ENCODE measurements around the gene PRDM1. TPM values are rescaled to one million over a fixed set of nuclear protein-coding genes. Genes with fewer than 3 reads are reported as not detected.

PRDM1 gene
- total RNA-seq, 2 experiments from 2014 or later, result 24.6 to 24.7 TPM

GRCh38 chr6:106087548-106088325 lies 1.6 kb downstream of the PRDM1 start:
- ATAC-seq, result no peak
- TF ChIP-seq CTCF (IDR thresholded peaks at IDR 0.05), result no peak
- DNase-seq, result no peak
- H3K27ac Mint-ChIP-seq, result peak overlapping the region; percentile 79
- H3K9me3 Mint-ChIP-seq, result no peaks in the 10 kb centered on the region
- H3K36me3 Mint-ChIP-seq (ENCODE audit: low read depth), result peaks cover 17% of the 10 kb centered on the region
- H3K27me3 Mint-ChIP-seq, result peaks cover 56% of the 10 kb centered on the region
- ChIA-PET POLR2A (interaction anchor here (0.5 to 2.7 kb wide), 6 partner anchors 11 to 1145 kb away, joined by 3 to 40 read pairs (median 6); no protein-coding TSS in a partner anchor), CTCF (interaction anchor here (1.5 to 2.9 kb wide), 5 partner anchors 12 to 657 kb away, joined by 3 to 31 read pairs (median 9); no protein-coding TSS in a partner anchor)
- peaks cover 56% of the 10 kb centered on the region for H3K4me1 Mint-ChIP-seq (ENCODE audit: low read depth)
- peak overlapping the region; percentile 78 for H3K4me3 Mint-ChIP-seq
- intact Hi-C loops (cut with micrococcal nuclease), result no loop called here

- no peaks in the 10 kb centered on the region for H3K9me3 Mint-ChIP-seq
- ATAC-seq (no peak), DNase-seq (peak; percentile 28)
- H3K36me3 Mint-ChIP-seq (ENCODE audit: low read depth), result peaks cover 17% of the 10 kb centered on the region
- peaks cover 51% of the 10 kb centered on the region for H3K27me3 Mint-ChIP-seq
- intact Hi-C loops (cut with micrococcal nuclease), result loop anchor here (10.0 kb wide), 1 partner anchor 135 kb away; no protein-coding TSS in a partner anchor
- no peak for TF ChIP-seq CTCF (IDR thresholded peaks at IDR 0.05)
- H3K4me3 Mint-ChIP-seq, result peak overlapping the region; percentile 78
- H3K27ac Mint-ChIP-seq, result peak overlapping the region; percentile 27
- POLR2A ChIA-PET, result interaction anchor here (2.5 kb wide), 1 partner anchor 9 kb away, joined by 17 read pairs; no protein-coding TSS in a partner anchor
- CTCF ChIA-PET, result interaction anchor here (0.8 to 2.9 kb wide), 15 partner anchors 9 to 143 kb away, joined by 3 to 31 read pairs (median 4); no protein-coding TSS in a partner anchor
- peaks cover 55% of the 10 kb centered on the region for H3K4me1 Mint-ChIP-seq (ENCODE audit: low read depth)
Observed at GRCh38 chr6:106090001-106090400, 3.9 kb downstream of the PRDM1 start.

- H3K4me1 Mint-ChIP-seq (ENCODE audit: low read depth), result peaks cover 61% of the 10 kb centered on the region
Observed at GRCh38 chr6:106092279-106092678, 6.1 kb downstream of the PRDM1 start.

GRCh38 chr6:106094261-106094963 lies 8.3 kb downstream of the PRDM1 start:
- peaks cover 20% of the 10 kb centered on the region for H3K36me3 Mint-ChIP-seq (ENCODE audit: low read depth)
- ATAC-seq, result no peak
- peaks cover 27% of the 10 kb centered on the region for H3K27me3 Mint-ChIP-seq
- H3K9me3 Mint-ChIP-seq, result peaks cover 1% of the 10 kb centered on the region
- ChIA-PET CTCF (interaction anchor here (0.9 to 8.7 kb wide), 7 partner anchors 8 to 226 kb away, joined by 3 to 63 read pairs (median 4); partner anchors contain the start of gene PRDM1), POLR2A (interaction anchor here (0.8 to 1.5 kb wide), 6 partner anchors 19 to 175 kb away, joined by 3 to 4 read pairs (median 3); no protein-coding TSS in a partner anchor)
- H3K4me1 Mint-ChIP-seq (ENCODE audit: low read depth), result peaks cover 69% of the 10 kb centered on the region
- no peak for DNase-seq
- peak overlapping the region; percentile 39 for H3K27ac Mint-ChIP-seq
- H3K4me3 Mint-ChIP-seq, result peak overlapping the region; percentile 20
- TF ChIP-seq CTCF (IDR thresholded peaks at IDR 0.05), result no peak
- intact Hi-C loops (cut with micrococcal nuclease), result loop anchor here (10.0 kb wide), 1 partner anchor 130 kb away; no protein-coding TSS in a partner anchor

More at GRCh38 chr6:106092279-106092678, 6.1 kb downstream of the PRDM1 start:
- Mint-ChIP-seq H3K27me3 (peaks cover 46% of the 10 kb centered on the region), H3K9me3 (peaks cover 1% of the 10 kb centered on the region), H3K27ac (no peak overlapping the region), H3K4me3 (peak overlapping the region; percentile 23), H3K36me3 (ENCODE audit: low read depth) (peaks cover 20% of the 10 kb centered on the region)
- POLR2A ChIA-PET, result interaction anchor here (0.8 to 2.2 kb wide), 5 partner anchors 12 to 100 kb away, joined by 3 to 15 read pairs (median 4); no protein-coding TSS in a partner anchor
- CTCF ChIA-PET, result interaction anchor here (0.8 to 8.7 kb wide), 7 partner anchors 10 to 660 kb away, joined by 3 to 63 read pairs (median 4); no protein-coding TSS in a partner anchor
- ATAC-seq (no peak), DNase-seq (no peak)
- TF ChIP-seq CTCF (IDR thresholded peaks at IDR 0.05), result no peak
- intact Hi-C loops (cut with micrococcal nuclease), result loop anchor here (10.0 kb wide), 1 partner anchor 133 kb away; no protein-coding TSS in a partner anchor
